GM12864 (cell line): Measurements from ENCODE around the gene MAIP1.

Experiments used
- DNase-seq: peaks from one replicate; pipeline ENCODE4 v3.0.0-alpha.2; 2011; ENCODE audit warnings: low read depth
- H3K4me3 ChIP-seq: 2 replicates; pipeline ENCODE4 v1.5.1; 2011; ENCODE audit warnings: mild to moderate bottlenecking, low read depth, low read length, control low read depth
- TF ChIP-seq, protein P1 (sequence below): IDR thresholded peaks from 2 replicates; pipeline ENCODE4 v1.5.1; 2011; ENCODE audit warnings: low read depth, mild to moderate bottlenecking, moderate library complexity, low read length, control low read depth, inconsistent platforms; ENCODE audit errors: missing control alignments

Gene MAIP1

DNA sequence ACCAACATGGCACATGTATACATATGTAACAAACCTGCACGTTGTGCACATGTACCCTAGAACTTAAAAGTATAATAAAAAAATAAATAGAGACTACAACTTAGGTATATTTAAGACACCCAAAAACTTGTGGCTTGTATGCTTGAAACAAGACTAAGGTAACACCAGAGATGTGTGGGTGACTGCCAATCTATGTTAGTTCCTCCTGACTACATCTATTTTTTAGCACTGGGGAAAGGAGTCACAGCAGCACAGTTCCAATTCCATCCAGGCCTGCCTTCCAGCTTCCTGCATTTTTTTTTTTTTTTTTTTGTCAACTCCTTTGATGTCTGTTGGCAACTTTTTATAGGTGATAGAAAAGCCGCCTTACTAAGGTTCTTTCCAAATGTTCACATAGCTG is 26.1 kb upstream of the MAIP1 start:
- no peak overlapping the region for H3K4me3 ChIP-seq
- no peak for DNase-seq
- TF ChIP-seq, protein P1, sequence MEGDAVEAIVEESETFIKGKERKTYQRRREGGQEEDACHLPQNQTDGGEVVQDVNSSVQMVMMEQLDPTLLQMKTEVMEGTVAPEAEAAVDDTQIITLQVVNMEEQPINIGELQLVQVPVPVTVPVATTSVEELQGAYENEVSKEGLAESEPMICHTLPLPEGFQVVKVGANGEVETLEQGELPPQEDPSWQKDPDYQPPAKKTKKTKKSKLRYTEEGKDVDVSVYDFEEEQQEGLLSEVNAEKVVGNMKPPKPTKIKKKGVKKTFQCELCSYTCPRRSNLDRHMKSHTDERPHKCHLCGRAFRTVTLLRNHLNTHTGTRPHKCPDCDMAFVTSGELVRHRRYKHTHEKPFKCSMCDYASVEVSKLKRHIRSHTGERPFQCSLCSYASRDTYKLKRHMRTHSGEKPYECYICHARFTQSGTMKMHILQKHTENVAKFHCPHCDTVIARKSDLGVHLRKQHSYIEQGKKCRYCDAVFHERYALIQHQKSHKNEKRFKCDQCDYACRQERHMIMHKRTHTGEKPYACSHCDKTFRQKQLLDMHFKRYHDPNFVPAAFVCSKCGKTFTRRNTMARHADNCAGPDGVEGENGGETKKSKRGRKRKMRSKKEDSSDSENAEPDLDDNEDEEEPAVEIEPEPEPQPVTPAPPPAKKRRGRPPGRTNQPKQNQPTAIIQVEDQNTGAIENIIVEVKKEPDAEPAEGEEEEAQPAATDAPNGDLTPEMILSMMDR, result no peak

GRCh38 chr2:199932312-199932855 is 23.0 kb upstream of the MAIP1 start:
- DNase-seq, result no peak

DNA sequence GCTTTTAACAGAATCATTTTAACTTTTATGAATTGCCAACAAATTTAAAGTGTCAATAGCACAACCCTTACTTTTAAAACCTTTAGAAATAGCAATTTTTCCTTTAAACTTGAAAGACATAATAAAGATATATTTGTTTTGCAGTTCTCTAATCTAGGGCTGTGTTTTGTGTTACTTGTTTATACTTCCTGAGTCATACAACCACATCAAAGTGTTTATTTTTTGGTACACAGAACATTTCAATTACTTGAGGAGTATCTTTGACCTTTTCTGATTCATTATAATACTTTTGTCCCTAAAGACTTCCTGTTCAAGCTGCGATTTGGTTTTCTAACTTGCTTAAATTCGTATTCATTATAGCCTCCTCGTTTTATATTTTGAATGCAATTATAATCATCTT is 21.9 kb upstream of the MAIP1 start:
- no peak for DNase-seq
- H3K4me3 ChIP-seq, result no peak overlapping the region
- TF ChIP-seq, protein P1, result no peak

More at GRCh38 chr2:199932312-199932855, 23.0 kb upstream of the MAIP1 start:
- TF ChIP-seq, protein P1, result no peak
- H3K4me3 ChIP-seq, result no peak overlapping the region

- TF ChIP-seq, protein P1, result no peak
Measured at GRCh38 chr2:199936554-199936953, 18.8 kb upstream of the MAIP1 start.

GRCh38 chr2:199940373-199940772 is 15.0 kb upstream of the MAIP1 start:
- no peak for DNase-seq
- TF ChIP-seq, protein P1, result peak; percentile 25
- no peak overlapping the region for H3K4me3 ChIP-seq

More at GRCh38 chr2:199936554-199936953, 18.8 kb upstream of the MAIP1 start:
- no peak for DNase-seq
- no peak overlapping the region for H3K4me3 ChIP-seq

DNA sequence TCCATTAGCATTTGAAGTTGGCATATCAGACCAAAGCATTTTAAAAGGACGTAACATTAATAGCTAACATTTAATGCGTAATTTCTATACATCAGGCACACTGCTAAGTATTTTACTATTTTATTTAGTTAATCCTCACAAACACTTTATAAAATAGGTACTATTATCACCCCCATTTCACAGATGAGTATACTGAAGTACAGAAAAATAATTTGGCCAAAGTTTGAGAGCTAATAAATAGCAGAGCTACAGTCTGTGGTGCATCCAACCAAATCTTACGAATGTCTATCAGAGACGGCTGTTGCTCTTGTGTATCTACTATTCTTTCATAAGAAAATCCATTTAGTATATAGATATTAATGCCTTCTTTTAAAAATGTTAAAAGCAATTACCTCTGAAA is 12.0 kb upstream of the MAIP1 start:
- TF ChIP-seq, protein P1, result no peak
- no peak overlapping the region for H3K4me3 ChIP-seq
- no peak for DNase-seq

GRCh38 chr2:199946196-199946595 is 9.2 kb upstream of the MAIP1 start:
- no peak overlapping the region for H3K4me3 ChIP-seq
- no peak for DNase-seq
- TF ChIP-seq, protein P1, result no peak
